AG09309 (cell line): Measurements from ENCODE around the gene GOLGA5.

ENCODE experiments used
- DNase-seq: peaks from one replicate; pipeline ENCODE4 v3.0.0-alpha.2; 2010; ENCODE audit warnings: low read depth
- H3K4me3 ChIP-seq: 2 replicates; pipeline ENCODE4 v1.5.1; 2011; ENCODE audit warnings: mild to moderate bottlenecking, low read depth, low read length, moderate library complexity; ENCODE audit not compliant: control insufficient read depth
- CTCF ChIP-seq: IDR thresholded peaks from 2 replicates; pipeline ENCODE4 v1.5.1; 2011; ENCODE audit warnings: mild to moderate bottlenecking, low read depth, low read length, inconsistent platforms; ENCODE audit not compliant: insufficient read depth, control insufficient read depth; ENCODE audit errors: missing control alignments

Gene GOLGA5

GRCh38 chr14:92753250-92753649 is 40.9 kb upstream of the GOLGA5 start:
- H3K4me3 ChIP-seq, result no peak overlapping the region
- no peak for DNase-seq
- TF ChIP-seq CTCF, result no peak

GRCh38 chr14:92754966-92755365 is 39.1 kb upstream of the GOLGA5 start:
- H3K4me3 ChIP-seq, result no peak overlapping the region
- no peak for DNase-seq
- TF ChIP-seq CTCF, result no peak

- DNase-seq, result no peak
- no peak for TF ChIP-seq CTCF
- no peak overlapping the region for H3K4me3 ChIP-seq
These were observed 38.6 kb upstream of the GOLGA5 start for GRCh38 chr14:92755495-92755894.

- no peak for TF ChIP-seq CTCF
- H3K4me3 ChIP-seq, result no peak overlapping the region
- no peak for DNase-seq
These were observed 37.7 kb upstream of the GOLGA5 start for GRCh38 chr14:92756446-92756845.

GRCh38 chr14:92759300-92759678 is 34.8 kb upstream of the GOLGA5 start:
- no peak for DNase-seq
- no peak overlapping the region for H3K4me3 ChIP-seq

GRCh38 chr14:92759679-92760523 is 34.2 kb upstream of the GOLGA5 start:
- DNase-seq, result no peak
- TF ChIP-seq CTCF, result no peak
- no peak overlapping the region for H3K4me3 ChIP-seq

More at GRCh38 chr14:92759300-92759678, 34.8 kb upstream of the GOLGA5 start:
- no peak for TF ChIP-seq CTCF
